Stimulated activated CD8-positive, alpha-beta memory T cell treated with anti-CD3 and anti-CD28 coated beads, Interleukin-7, amount 100 ng/mL, for 4 hours (primary cell): ENCODE results near the gene CHD5.
"Not testable (repeated sequence)": the region's sequence is repeated elsewhere in the genome, so short reads cannot be mapped to it uniquely, and the experiment has no call there.

Experiments
- DNase-seq, 2 donors: peaks; one replicate each; pipeline ENCODE4 v3.0.0-alpha.2; 2020; ENCODE audit warnings: low read depth in 2 of 2

Gene CHD5

DNA sequence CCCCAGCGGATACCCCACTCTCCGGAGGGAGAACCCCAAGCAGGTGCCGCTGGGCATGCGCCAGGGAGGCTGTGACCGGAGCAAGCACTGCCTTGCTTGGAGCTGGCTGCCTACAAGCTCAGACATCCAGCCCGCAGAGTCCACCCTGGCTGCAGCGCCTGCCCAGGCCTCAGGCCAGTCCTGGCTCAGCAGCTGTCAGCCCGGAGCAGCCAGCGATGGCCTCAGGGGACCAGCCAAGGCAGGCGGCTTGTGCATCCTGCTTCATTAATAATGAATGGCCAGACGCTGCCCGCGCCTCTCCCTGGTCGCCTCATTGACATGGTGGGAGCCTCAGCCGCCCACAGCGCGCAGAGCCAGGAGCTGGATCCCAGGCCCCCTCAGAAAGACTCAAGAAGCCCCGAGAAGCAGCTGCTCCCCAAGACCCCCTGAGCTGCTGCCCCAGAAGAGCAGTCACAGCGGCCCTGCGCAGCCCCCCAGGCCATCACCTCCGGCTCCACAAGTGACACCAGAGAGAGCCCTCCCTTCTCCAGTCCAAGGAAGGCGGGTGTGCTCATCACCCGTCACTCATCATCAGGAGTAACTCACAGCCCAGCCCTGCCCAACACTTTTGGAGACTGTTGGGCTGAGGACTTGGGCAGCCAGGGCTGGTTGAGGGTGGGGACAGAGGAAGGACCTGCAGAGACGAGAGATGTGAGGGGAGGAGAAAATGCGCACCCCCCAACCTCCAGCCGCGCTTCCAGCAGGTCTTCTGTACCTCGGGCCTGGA lies 114.8 kb downstream of the CHD5 start:
- DNase-seq, result no peak

GRCh38 chr1:6063532-6064053 lies 116.5 kb downstream of the CHD5 start:
- DNase-seq, result not testable (repeated sequence)

DNA sequence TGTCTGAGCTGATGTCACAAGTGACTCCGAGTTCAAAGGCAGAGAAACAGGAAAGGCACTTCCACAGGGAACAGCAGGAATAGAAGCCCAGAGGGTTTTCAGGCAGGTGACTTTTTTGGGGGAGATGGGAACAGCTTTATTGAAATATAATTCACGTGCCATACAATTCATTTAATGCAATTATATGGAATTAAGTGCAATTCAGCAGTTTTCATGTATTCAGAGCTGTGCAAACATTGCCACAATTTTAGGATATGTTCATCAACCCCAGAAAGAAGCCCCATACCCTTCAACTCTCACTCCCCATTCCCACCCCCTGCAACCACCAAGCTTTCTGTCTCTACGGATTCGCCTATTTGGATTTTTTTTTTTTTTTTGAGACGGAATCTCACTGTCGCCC lies 117.5 kb downstream of the CHD5 start:
- no peak for DNase-seq

DNA sequence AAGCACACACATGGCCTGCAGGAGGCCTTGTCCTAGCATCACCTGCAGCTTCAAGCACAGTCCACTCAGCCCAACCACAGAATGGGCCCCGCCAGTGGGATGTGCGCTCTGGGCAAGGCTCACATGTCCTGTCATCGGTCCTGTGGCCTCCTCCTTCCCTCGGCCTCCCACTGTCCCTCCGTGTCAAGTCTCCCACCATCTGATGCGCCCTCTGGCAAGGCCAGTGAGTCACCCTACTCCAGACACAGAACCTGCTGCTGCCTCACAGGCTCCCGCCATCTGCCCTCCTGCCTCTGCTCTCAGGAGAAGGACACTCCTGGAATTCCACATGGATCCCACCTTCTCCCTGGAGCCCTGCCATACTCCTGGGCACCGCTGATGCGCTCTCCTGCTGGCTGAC lies 120.3 kb downstream of the CHD5 start:
- no peak for DNase-seq

DNA sequence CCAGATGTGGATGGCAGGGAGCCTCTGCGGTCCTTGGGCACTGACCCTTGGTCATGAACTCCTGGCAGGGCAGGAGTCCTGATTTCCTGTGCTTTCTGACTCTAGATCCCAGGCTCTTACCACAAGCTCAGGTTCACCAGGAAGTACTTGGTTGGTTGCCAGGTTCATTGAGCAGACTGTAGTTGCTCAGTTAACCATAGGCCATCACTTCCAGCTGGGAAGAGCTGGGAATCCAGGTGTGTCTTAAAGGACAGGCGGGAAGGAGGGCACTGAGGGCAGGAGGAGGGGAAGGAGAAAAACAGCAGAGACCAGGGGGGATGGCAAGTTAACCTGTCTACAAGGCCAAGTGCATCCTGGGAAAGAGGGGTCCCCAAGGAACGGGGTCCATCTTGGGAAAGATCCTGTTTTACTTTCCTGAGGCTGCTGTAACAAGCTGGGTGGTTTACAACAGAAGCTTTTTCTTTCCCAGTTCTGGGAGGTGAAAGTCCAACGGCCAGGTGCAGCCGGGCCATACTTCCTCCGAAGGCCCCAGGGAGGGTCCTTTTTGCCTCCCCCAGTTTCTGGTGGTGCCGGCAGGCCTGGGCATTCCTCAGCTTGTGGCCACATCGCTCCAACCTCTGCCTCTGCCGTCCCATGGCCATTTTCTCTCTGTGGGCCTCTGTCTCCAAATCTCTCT lies 122.8 kb downstream of the CHD5 start:
- no peak for DNase-seq

DNA sequence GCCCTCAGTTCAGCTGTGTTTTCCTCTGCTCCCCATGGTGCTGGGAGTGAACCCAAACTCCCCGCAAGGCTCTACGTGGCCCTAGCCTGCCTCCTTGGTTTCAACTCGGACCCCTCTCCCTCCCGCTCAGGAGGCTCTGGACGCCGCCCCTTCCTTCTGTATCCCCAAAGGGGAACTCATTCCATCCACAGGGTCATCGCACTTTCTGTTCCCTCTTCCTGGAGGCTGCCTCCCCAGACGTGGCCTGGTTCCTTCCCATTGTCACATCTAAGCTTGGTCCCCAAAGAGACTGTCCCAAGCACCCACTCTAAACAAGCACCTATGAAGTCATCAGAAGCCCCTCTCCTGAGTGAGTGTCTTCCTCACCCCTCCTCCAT lies 123.6 kb downstream of the CHD5 start:
- no peak for DNase-seq

DNA sequence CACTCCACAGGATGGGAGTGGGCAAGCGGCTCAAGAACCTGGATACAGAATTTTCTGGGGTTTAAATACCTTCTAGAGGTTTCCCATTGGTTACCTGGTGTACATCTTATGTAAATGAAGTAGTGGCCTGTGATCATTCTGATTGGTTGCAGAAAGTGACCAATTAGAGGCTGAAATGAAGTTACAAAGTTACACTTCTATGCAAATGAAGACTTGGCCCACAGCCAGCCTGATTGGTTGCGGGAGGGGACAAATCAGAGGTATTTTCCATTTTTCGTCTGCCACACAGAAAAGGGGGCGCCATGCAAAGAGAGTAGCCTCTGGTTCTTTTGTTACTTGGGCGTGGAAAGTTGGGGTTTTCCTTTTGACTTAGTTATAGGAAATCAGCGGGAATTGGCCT lies 125.5 kb downstream of the CHD5 start:
- DNase-seq, result no peak

GRCh38 chr1:6053206-6053546 lies 126.9 kb downstream of the CHD5 start:
- no peak for DNase-seq

GRCh38 chr1:6052543-6053205 lies 127.4 kb downstream of the CHD5 start:
- peak; percentile 17 to 20 for DNase-seq
